ENCODE measurements around the gene IGF1R.

The IGF1R gene

GRCh38 chr15:98737159-98737558 is 88.8 kb downstream of the IGF1R start:
- H3K4me1 ChIP-seq (ENCODE audit: control insufficient read depth, insufficient read depth, low read length), result peaks cover 25% of the 10 kb centered on the region
- H3K4me3 ChIP-seq (ENCODE audit: low read length), result no peak overlapping the region
- H3K9ac ChIP-seq (ENCODE audit: low read length), result no peak overlapping the region
- no peaks in the 10 kb centered on the region for H3K9me3 ChIP-seq (ENCODE audit: control insufficient read depth, low read length)
- no peaks in the 10 kb centered on the region for H3K36me3 ChIP-seq (ENCODE audit: control insufficient read depth, insufficient read depth, low read length)
- H3K27me3 ChIP-seq (ENCODE audit: control insufficient read depth, insufficient read depth, low read length), result no peaks in the 10 kb centered on the region

- peaks cover 25% of the 10 kb centered on the region for H3K4me1 ChIP-seq (ENCODE audit: control insufficient read depth, insufficient read depth, low read length)
Observed at GRCh38 chr15:98737721-98738120, 89.4 kb downstream of the IGF1R start.

GRCh38 chr15:98738689-98739401 is 90.5 kb downstream of the IGF1R start:
- Histone ChIP-seq H3K9ac (ENCODE audit: low read length) (no peak overlapping the region), H3K36me3 (ENCODE audit: control insufficient read depth, insufficient read depth, low read length) (no peaks in the 10 kb centered on the region), H3K4me3 (ENCODE audit: low read length) (no peak overlapping the region), H3K9me3 (ENCODE audit: control insufficient read depth, low read length) (no peaks in the 10 kb centered on the region), H3K27me3 (ENCODE audit: control insufficient read depth, insufficient read depth, low read length) (no peaks in the 10 kb centered on the region), H3K4me1 (ENCODE audit: control insufficient read depth, insufficient read depth, low read length) (peaks cover 30% of the 10 kb centered on the region)

More at GRCh38 chr15:98737721-98738120, 89.4 kb downstream of the IGF1R start:
- H3K27me3 ChIP-seq (ENCODE audit: control insufficient read depth, insufficient read depth, low read length), result no peaks in the 10 kb centered on the region
- no peak overlapping the region for H3K9ac ChIP-seq (ENCODE audit: low read length)
- no peak overlapping the region for H3K4me3 ChIP-seq (ENCODE audit: low read length)
- H3K9me3 ChIP-seq (ENCODE audit: control insufficient read depth, low read length), result no peaks in the 10 kb centered on the region
- H3K36me3 ChIP-seq (ENCODE audit: control insufficient read depth, insufficient read depth, low read length), result no peaks in the 10 kb centered on the region

GRCh38 chr15:98740295-98740694 is 92.0 kb downstream of the IGF1R start:
- Histone ChIP-seq H3K27me3 (ENCODE audit: control insufficient read depth, insufficient read depth, low read length) (no peaks in the 10 kb centered on the region), H3K9me3 (ENCODE audit: control insufficient read depth, low read length) (no peaks in the 10 kb centered on the region), H3K4me1 (ENCODE audit: control insufficient read depth, insufficient read depth, low read length) (peaks cover 29% of the 10 kb centered on the region), H3K4me3 (ENCODE audit: low read length) (no peak overlapping the region), H3K9ac (ENCODE audit: low read length) (no peak overlapping the region), H3K36me3 (ENCODE audit: control insufficient read depth, insufficient read depth, low read length) (no peaks in the 10 kb centered on the region)

GRCh38 chr15:98740963-98741362 is 92.6 kb downstream of the IGF1R start:
- Histone ChIP-seq H3K9ac (ENCODE audit: low read length) (no peak overlapping the region), H3K4me1 (ENCODE audit: control insufficient read depth, insufficient read depth, low read length) (peaks cover 31% of the 10 kb centered on the region), H3K36me3 (ENCODE audit: control insufficient read depth, insufficient read depth, low read length) (no peaks in the 10 kb centered on the region)

GRCh38 chr15:98743177-98743576 is 94.8 kb downstream of the IGF1R start:
- Histone ChIP-seq H3K4me3 (ENCODE audit: low read length) (no peak overlapping the region), H3K27me3 (ENCODE audit: control insufficient read depth, insufficient read depth, low read length) (no peaks in the 10 kb centered on the region), H3K9me3 (ENCODE audit: control insufficient read depth, low read length) (no peaks in the 10 kb centered on the region), H3K4me1 (ENCODE audit: control insufficient read depth, insufficient read depth, low read length) (peaks cover 38% of the 10 kb centered on the region), H3K9ac (ENCODE audit: low read length) (no peak overlapping the region), H3K36me3 (ENCODE audit: control insufficient read depth, insufficient read depth, low read length) (no peaks in the 10 kb centered on the region)

More at GRCh38 chr15:98740963-98741362, 92.6 kb downstream of the IGF1R start:
- H3K27me3 ChIP-seq (ENCODE audit: control insufficient read depth, insufficient read depth, low read length), result no peaks in the 10 kb centered on the region
- no peaks in the 10 kb centered on the region for H3K9me3 ChIP-seq (ENCODE audit: control insufficient read depth, low read length)
- no peak overlapping the region for H3K4me3 ChIP-seq (ENCODE audit: low read length)

- H3K9ac ChIP-seq (ENCODE audit: low read length), result no peak overlapping the region
- no peaks in the 10 kb centered on the region for H3K27me3 ChIP-seq (ENCODE audit: control insufficient read depth, insufficient read depth, low read length)
- no peak overlapping the region for H3K4me3 ChIP-seq (ENCODE audit: low read length)
- no peaks in the 10 kb centered on the region for H3K36me3 ChIP-seq (ENCODE audit: control insufficient read depth, insufficient read depth, low read length)
- no peaks in the 10 kb centered on the region for H3K9me3 ChIP-seq (ENCODE audit: control insufficient read depth, low read length)
- peaks cover 43% of the 10 kb centered on the region for H3K4me1 ChIP-seq (ENCODE audit: control insufficient read depth, insufficient read depth, low read length)
Observed at GRCh38 chr15:98744506-98744905, 96.2 kb downstream of the IGF1R start.

GRCh38 chr15:98745179-98745578 is 96.8 kb downstream of the IGF1R start:
- H3K27me3 ChIP-seq (ENCODE audit: control insufficient read depth, insufficient read depth, low read length), result no peaks in the 10 kb centered on the region
- no peaks in the 10 kb centered on the region for H3K36me3 ChIP-seq (ENCODE audit: control insufficient read depth, insufficient read depth, low read length)
- H3K9me3 ChIP-seq (ENCODE audit: control insufficient read depth, low read length), result no peaks in the 10 kb centered on the region
- no peak overlapping the region for H3K4me3 ChIP-seq (ENCODE audit: low read length)
- peaks cover 43% of the 10 kb centered on the region for H3K4me1 ChIP-seq (ENCODE audit: control insufficient read depth, insufficient read depth, low read length)
- H3K9ac ChIP-seq (ENCODE audit: low read length), result no peak overlapping the region

GRCh38 chr15:98745650-98746374 is 97.5 kb downstream of the IGF1R start:
- Histone ChIP-seq H3K4me3 (ENCODE audit: low read length) (no peak overlapping the region), H3K4me1 (ENCODE audit: control insufficient read depth, insufficient read depth, low read length) (peaks cover 40% of the 10 kb centered on the region), H3K9me3 (ENCODE audit: control insufficient read depth, low read length) (no peaks in the 10 kb centered on the region), H3K9ac (ENCODE audit: low read length) (no peak overlapping the region), H3K27me3 (ENCODE audit: control insufficient read depth, insufficient read depth, low read length) (no peaks in the 10 kb centered on the region), H3K36me3 (ENCODE audit: control insufficient read depth, insufficient read depth, low read length) (no peaks in the 10 kb centered on the region)

GRCh38 chr15:98746375-98747155 is 98.2 kb downstream of the IGF1R start:
- Histone ChIP-seq H3K9me3 (ENCODE audit: control insufficient read depth, low read length) (no peaks in the 10 kb centered on the region), H3K36me3 (ENCODE audit: control insufficient read depth, insufficient read depth, low read length) (no peaks in the 10 kb centered on the region), H3K4me3 (ENCODE audit: low read length) (no peak overlapping the region), H3K27me3 (ENCODE audit: control insufficient read depth, insufficient read depth, low read length) (no peaks in the 10 kb centered on the region), H3K9ac (ENCODE audit: low read length) (no peak overlapping the region), H3K4me1 (ENCODE audit: control insufficient read depth, insufficient read depth, low read length) (peaks cover 34% of the 10 kb centered on the region)

- no peak overlapping the region for H3K9ac ChIP-seq (ENCODE audit: low read length)
- peaks cover 6% of the 10 kb centered on the region for H3K4me1 ChIP-seq (ENCODE audit: control insufficient read depth, insufficient read depth, low read length)
- H3K36me3 ChIP-seq (ENCODE audit: control insufficient read depth, insufficient read depth, low read length), result no peaks in the 10 kb centered on the region
- no peak overlapping the region for H3K4me3 ChIP-seq (ENCODE audit: low read length)
- no peaks in the 10 kb centered on the region for H3K27me3 ChIP-seq (ENCODE audit: control insufficient read depth, insufficient read depth, low read length)
- no peaks in the 10 kb centered on the region for H3K9me3 ChIP-seq (ENCODE audit: control insufficient read depth, low read length)
Observed at GRCh38 chr15:98751767-98752166, 103.4 kb downstream of the IGF1R start.
